ENCODE data around the gene NAT9.

Gene NAT9

GRCh38 chr17:74776044-74776962 lies at the start of gene NAT9:
TSS of gene NAT9 (minus strand) at chr17:74776345. CDS start at chr17:74775698, 647 bp downstream.
- peak; percentile 99 for DNase-seq

- DNase-seq: no peak
Measured at GRCh38 chr17:74824961-74825627, 48.9 kb upstream of the NAT9 start.

GRCh38 chr17:74822939-74823367 lies 46.8 kb upstream of the NAT9 start:
- no peak for DNase-seq

- no peak for DNase-seq
Measured at GRCh38 chr17:74822335-74822938, 46.3 kb upstream of the NAT9 start.

GRCh38 chr17:74821655-74822334 lies 45.6 kb upstream of the NAT9 start:
- DNase-seq: no peak

- DNase-seq: no peak
Measured at GRCh38 chr17:74819801-74820436, 43.8 kb upstream of the NAT9 start.

- DNase-seq: no peak
Measured at GRCh38 chr17:74818291-74818938, 42.3 kb upstream of the NAT9 start.

- DNase-seq: no peak
Measured at GRCh38 chr17:74816905-74817620, 40.9 kb upstream of the NAT9 start.

GRCh38 chr17:74815550-74816370 lies 39.6 kb upstream of the NAT9 start:
- no peak for DNase-seq

- DNase-seq: no peak
Measured at GRCh38 chr17:74815067-74815466, 38.9 kb upstream of the NAT9 start.

GRCh38 chr17:74814453-74814852 lies 38.3 kb upstream of the NAT9 start:
- no peak for DNase-seq

GRCh38 chr17:74812109-74813009 lies 36.2 kb upstream of the NAT9 start:
- DNase-seq: no peak

- no peak for DNase-seq
Measured at GRCh38 chr17:74810699-74811485, 34.7 kb upstream of the NAT9 start.

- DNase-seq: no peak
Measured at GRCh38 chr17:74808714-74809430, 32.7 kb upstream of the NAT9 start.

- DNase-seq: no peak
Measured at GRCh38 chr17:74807925-74808324, 31.8 kb upstream of the NAT9 start.

- no peak for DNase-seq
Measured at GRCh38 chr17:74807441-74807840, 31.3 kb upstream of the NAT9 start.

- no peak for DNase-seq
Measured at GRCh38 chr17:74806334-74806733, 30.2 kb upstream of the NAT9 start.

- no peak for DNase-seq
Measured at GRCh38 chr17:74805591-74805991, 29.4 kb upstream of the NAT9 start.
